H1 (cell line): ENCODE results near the gene ZDHHC11B. TPM values are rescaled to one million over a fixed set of nuclear protein-coding genes. Genes with fewer than 3 reads are reported as not detected.
"Not testable (repeated sequence)": the region's sequence is repeated elsewhere in the genome, so short reads cannot be mapped to it uniquely, and the experiment has no call there.

Experiments
- CTCF ChIA-PET: fragments of 300-600 bp; sonication (Branson Sonifier 250); formaldehyde crosslinking; loops from one replicate; lab custom pipeline; 2021; ENCODE audit not compliant: partially characterized antibody; lab: Charles Lee
- POLR2A ChIA-PET: fragments of 300-600 bp; sonication (Branson Sonifier 250); formaldehyde crosslinking; loops from one replicate; lab custom pipeline; 2021; ENCODE audit warnings: inconsistent platforms; ENCODE audit not compliant: partially characterized antibody; lab: Charles Lee
- DNase-seq, 2 experiments: peaks; one replicate each; pipeline versions ENCODE4 v3.0.0 to v3.0.0-alpha.2; 2010 to 2022; ENCODE audit warnings: low spot score in 2 of 2, low read depth in 1 of 2, mixed read lengths in 1 of 2
- FAIRE-seq: peaks from 2 replicates; lab custom pipeline; 2011; peaks lifted over from hg19 to GRCh38; lab: Jason Lieb, UNC
- H2AFZ ChIP-seq: 2 replicates; pipeline ENCODE4 v1.8.1; 2012; ENCODE audit warnings: low read length, inconsistent platforms
- H2AK5ac ChIP-seq: 2 replicates; pipeline ENCODE4 v1.6.1; 2013; ENCODE audit warnings: low read depth, low read length
- H2BK120ac ChIP-seq: replicated peaks from 2 replicates; pipeline ENCODE3; 2013; ENCODE audit warnings: low read depth, low read length, inconsistent platforms
- H2BK12ac ChIP-seq: 2 replicates; pipeline ENCODE4 v1.6.1; 2013; ENCODE audit warnings: low read depth, low read length
- H2BK15ac ChIP-seq: 2 replicates; pipeline ENCODE4 v1.6.1; 2013; ENCODE audit warnings: low read length
- H2BK20ac ChIP-seq: 2 replicates; pipeline ENCODE4 v1.6.1; 2013; ENCODE audit warnings: low read length
- H2BK5ac ChIP-seq: 2 replicates; pipeline ENCODE4 v1.6.1; 2013; ENCODE audit warnings: low read depth, low read length
- H3K14ac ChIP-seq: 2 replicates; pipeline ENCODE4 v1.6.1; 2013; ENCODE audit warnings: inconsistent platforms; ENCODE audit not compliant: insufficient read length
- H3K18ac ChIP-seq: 2 replicates; pipeline ENCODE4 v1.6.1; 2013; ENCODE audit warnings: low read length; ENCODE audit errors: extremely low read depth
- H3K23ac ChIP-seq: 2 replicates; pipeline ENCODE4 v1.6.1; 2013; ENCODE audit warnings: inconsistent platforms; ENCODE audit not compliant: insufficient read length
- H3K23me2 ChIP-seq: 2 replicates; pipeline ENCODE4 v1.6.1; 2013; ENCODE audit warnings: low read depth, low read length
- H3K27ac ChIP-seq: 2 replicates; pipeline ENCODE4 v1.6.1; 2011; ENCODE audit warnings: low read depth, low read length, inconsistent platforms
- H3K27me3 ChIP-seq, 4 experiments: replicated peaks in 1 of 4; 1 replicate in 1 of 4; 2 replicates in 3 of 4; pipeline versions ENCODE4 v1.6.1 to v1.8.1; 2011 to 2013; ENCODE audit warnings: low read length in 3 of 4, mild to moderate bottlenecking in 3 of 4, inconsistent platforms in 2 of 4, mixed read lengths in 2 of 4, moderate library complexity in 1 of 4; ENCODE audit not compliant: control insufficient read depth in 3 of 4, insufficient read depth in 3 of 4; ENCODE audit errors: extremely low read depth in 1 of 4
- H3K36me3 ChIP-seq, 4 experiments: 2 replicates each; pipeline versions ENCODE4 v1.6.1 to v1.8.1; 2011 to 2013; ENCODE audit warnings: mild to moderate bottlenecking in 4 of 4, low read length in 3 of 4, moderate library complexity in 2 of 4, control low read depth in 1 of 4, inconsistent platforms in 1 of 4; ENCODE audit not compliant: insufficient read depth in 4 of 4, control insufficient read depth in 2 of 4
- H3K4ac ChIP-seq: replicated peaks from 2 replicates; pipeline ENCODE3; 2013; ENCODE audit warnings: low read length, low read depth, mixed read lengths, inconsistent platforms; ENCODE audit not compliant: insufficient read length
- H3K4me1 ChIP-seq, 4 experiments: replicated peaks in 1 of 4; 1 replicate in 1 of 4; 2 replicates in 3 of 4; pipeline versions ENCODE4 v1.6.1 to v1.8.1; 2011 to 2013; ENCODE audit warnings: low read length in 3 of 4, inconsistent platforms in 2 of 4, mixed read lengths in 1 of 4; ENCODE audit not compliant: insufficient read depth in 4 of 4, control insufficient read depth in 3 of 4
- H3K4me2 ChIP-seq, 2 experiments: 2 replicates each; pipeline versions ENCODE4 v1.6.1 to v1.8.1; 2011 to 2013; ENCODE audit warnings: low read depth in 2 of 2, low read length in 2 of 2, control low read depth in 1 of 2, inconsistent platforms in 1 of 2, mild to moderate bottlenecking in 1 of 2; ENCODE audit not compliant: insufficient read depth in 1 of 2
- H3K4me3 ChIP-seq, 4 experiments: fragments of 200-600, 300-600 bp in 1 of 4; sonication (generic), shearing (Covaris generic), sonication (Bioruptor Twin) in 1 of 4; 2 replicates each; pipeline versions ENCODE4 v1.5.1 to v1.8.1; 2011 to 2016; ENCODE audit warnings: low read length in 4 of 4, low read depth in 3 of 4, control low read depth in 2 of 4, inconsistent platforms in 2 of 4, mild to moderate bottlenecking in 2 of 4, mixed read lengths in 1 of 4, moderate library complexity in 1 of 4; ENCODE audit not compliant: insufficient read depth in 2 of 4; ENCODE audit errors: extremely low read depth in 1 of 4
- H3K56ac ChIP-seq: replicated peaks from 2 replicates; pipeline ENCODE3; 2013; ENCODE audit warnings: low read depth, mild to moderate bottlenecking, mixed read lengths, low read length, inconsistent platforms; ENCODE audit not compliant: insufficient read length
- H3K79me1 ChIP-seq: 2 replicates; pipeline ENCODE4 v1.6.1; 2013; ENCODE audit warnings: low read depth, low read length, control low read depth
- H3K79me2 ChIP-seq, 2 experiments: 2 replicates each; pipeline versions ENCODE4 v1.6.1 to v1.8.1; 2012 to 2013; ENCODE audit warnings: low read length in 2 of 2, mild to moderate bottlenecking in 2 of 2, inconsistent platforms in 1 of 2; ENCODE audit not compliant: insufficient read depth in 2 of 2, control insufficient read depth in 1 of 2
- H3K9ac ChIP-seq, 4 experiments: replicated peaks in 1 of 4; 1 replicate in 1 of 4; 2 replicates in 3 of 4; pipeline versions ENCODE4 v1.6.1 to v1.8.1; 2011 to 2013; ENCODE audit warnings: low read depth in 3 of 4, low read length in 3 of 4, control low read depth in 2 of 4, mild to moderate bottlenecking in 2 of 4, moderate library complexity in 2 of 4, inconsistent platforms in 1 of 4; ENCODE audit errors: extremely low read depth in 1 of 4
- H3K9me3 ChIP-seq, 2 experiments: 2 replicates each; pipeline versions ENCODE4 v1.6.1 to v1.8.1; 2012 to 2013; ENCODE audit warnings: mild to moderate bottlenecking in 2 of 2, moderate library complexity in 2 of 2, control low read depth in 1 of 2, inconsistent platforms in 1 of 2, low read depth in 1 of 2, low read length in 1 of 2, mixed read lengths in 1 of 2; ENCODE audit not compliant: insufficient read depth in 2 of 2
- H4K20me1 ChIP-seq, 2 experiments: replicated peaks in 1 of 2; 2 replicates each; pipeline versions ENCODE3 to v1.8.1; 2011 to 2013; ENCODE audit warnings: inconsistent platforms in 2 of 2, low read length in 2 of 2, mild to moderate bottlenecking in 1 of 2; ENCODE audit not compliant: insufficient read depth in 2 of 2, control insufficient read depth in 1 of 2
- H4K5ac ChIP-seq: 2 replicates; pipeline ENCODE4 v1.6.1; 2013; ENCODE audit warnings: low read length, low read depth, mixed read lengths, inconsistent platforms; ENCODE audit not compliant: insufficient read length
- H4K8ac ChIP-seq: 2 replicates; pipeline ENCODE4 v1.8.0; 2013; ENCODE audit warnings: mild to moderate bottlenecking, moderate library complexity, low read length, inconsistent platforms; ENCODE audit not compliant: insufficient read depth; ENCODE audit errors: extremely low read depth
- H4K91ac ChIP-seq: replicated peaks from 2 replicates; pipeline ENCODE3; 2013; ENCODE audit warnings: low read length, mixed read lengths, inconsistent platforms; ENCODE audit not compliant: insufficient read length
- WGBS, 2 experiments: shearing (Covaris generic) in 1 of 2; methylation state at CpG; one replicate each; pipeline versions ENCODE4 v1.1.6 to v1.1.7; 2013 to 2015; ENCODE audit warnings: low lambda C conversion rate in 2 of 2, mixed read lengths in 2 of 2, inconsistent platforms in 1 of 2, low coverage in 1 of 2, missing lambda C conversion rate in 1 of 2; ENCODE audit not compliant: insufficient replicate concordance in 2 of 2, insufficient coverage in 1 of 2, insufficient read length in 1 of 2; ENCODE audit errors: extremely low coverage in 1 of 2, missing lambda C conversion rate in 1 of 2; 5-methylcytosine and 5-hydroxymethylcytosine counted together
- polyA plus RNA-seq, 7 experiments: library from polyadenylated mRNA; depleted of rRNA in 3 of 7; stranded (reverse) in 5 of 7; unstranded in 2 of 7; fragments of >200 nt in 5 of 7; fragments of 200-250 nt in 2 of 7; gene quantifications; 1 replicate in 5 of 7; 2 replicates in 1 of 7; 4 replicates in 1 of 7; pipeline versions ENCODE4 v1.2.1 to v1.2.3, GENCODE V29; 2011 to 2013; ENCODE audit warnings: missing spikeins in 2 of 7, mixed read lengths in 2 of 7
- total RNA-seq: library from RNA; stranded (reverse); fragmentation: NEBNext Ultra II Directional; extraction: Animal tissue kit (Norgen Biotek cat#: 25700); gene quantifications from 2 replicates; pipeline ENCODE4 v1.2.1, GENCODE V29; 2021

The ZDHHC11B gene
- total and polyA plus RNA-seq, 2 of the 8 experiments (the other 6 are each of a cell fraction or from before 2014, with no cell fraction given): 0.29 to 2.5 TPM

DNA sequence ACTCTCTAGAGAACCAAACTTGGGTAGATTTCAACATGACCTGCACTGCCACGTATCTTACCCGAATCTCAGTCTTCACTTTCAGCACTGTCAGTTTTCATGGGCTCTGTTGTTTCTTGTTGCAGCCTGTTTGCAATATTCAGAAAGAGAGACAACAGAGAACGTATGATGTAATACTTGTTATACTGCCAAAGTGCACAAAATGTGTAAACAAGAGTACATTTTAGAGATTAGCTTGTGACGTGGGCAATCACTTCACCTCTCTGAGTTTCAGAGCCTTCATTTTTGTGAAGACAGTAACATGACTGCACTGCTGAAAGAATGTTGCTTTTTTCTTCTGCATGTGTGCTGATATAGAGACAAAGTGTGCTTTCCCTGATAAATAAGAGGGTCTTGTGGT, 67.8 kb downstream of the ZDHHC11B start:
- CTCF ChIA-PET, H2BK120ac ChIP-seq, H2AFZ ChIP-seq, H4K20me1 ChIP-seq, POLR2A ChIA-PET, H3K27ac ChIP-seq, H3K4ac ChIP-seq, H3K23me2 ChIP-seq, FAIRE-seq, H3K23ac ChIP-seq, H3K4me1 ChIP-seq, H4K91ac ChIP-seq, H3K14ac ChIP-seq, H3K18ac ChIP-seq, H4K5ac ChIP-seq, H2BK20ac ChIP-seq, H3K56ac ChIP-seq, H3K4me3 ChIP-seq, H3K36me3 ChIP-seq, H3K4me2 ChIP-seq, H3K79me1 ChIP-seq, H3K27me3 ChIP-seq, DNase-seq, H2BK15ac ChIP-seq, H2AK5ac ChIP-seq, H3K9me3 ChIP-seq, H2BK5ac ChIP-seq, H3K79me2 ChIP-seq, H2BK12ac ChIP-seq, H4K8ac ChIP-seq, H3K9ac ChIP-seq: not testable (repeated sequence)
- WGBS, 2 experiments: 90% methylated on average over 4 of the region's 4 CpGs; no CpG with 5 or more reads in 1 of the 2 experiments

DNA sequence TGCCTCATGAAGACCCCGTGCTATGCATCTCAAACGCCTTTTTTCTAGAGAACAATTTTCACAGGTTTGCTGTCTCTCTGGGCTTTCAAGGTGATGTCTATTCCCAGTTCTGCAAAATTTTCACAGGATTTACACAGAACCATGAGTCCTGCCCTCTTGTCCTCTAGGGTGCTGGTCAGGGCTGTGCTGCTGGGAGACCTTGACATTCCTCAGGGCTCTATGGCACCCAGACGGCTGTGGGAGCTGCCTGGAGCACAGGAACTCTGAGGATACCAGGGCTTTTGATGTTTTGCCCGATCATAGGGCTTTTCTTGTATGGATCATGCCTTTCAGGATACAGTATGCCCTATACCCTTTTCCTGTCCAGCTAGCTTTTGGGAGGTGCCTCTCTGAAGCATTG, 68.9 kb downstream of the ZDHHC11B start:
- H3K23ac ChIP-seq, H3K27me3 ChIP-seq, H4K5ac ChIP-seq, H4K8ac ChIP-seq, FAIRE-seq, CTCF ChIA-PET, H4K91ac ChIP-seq, H2BK15ac ChIP-seq, H2BK5ac ChIP-seq, H4K20me1 ChIP-seq, H3K79me2 ChIP-seq, POLR2A ChIA-PET, H3K56ac ChIP-seq, H3K9ac ChIP-seq, H3K9me3 ChIP-seq, H2BK120ac ChIP-seq, H2AK5ac ChIP-seq, H2BK12ac ChIP-seq, H2BK20ac ChIP-seq, H3K4ac ChIP-seq, H3K27ac ChIP-seq, H3K79me1 ChIP-seq, DNase-seq, H3K23me2 ChIP-seq, H3K4me3 ChIP-seq, H3K4me2 ChIP-seq, H3K14ac ChIP-seq, H2AFZ ChIP-seq, H3K4me1 ChIP-seq, H3K18ac ChIP-seq, H3K36me3 ChIP-seq: not testable (repeated sequence)
- WGBS, 2 experiments: 91% methylated on average over 4 of the region's 4 CpGs; no CpG with 5 or more reads in 1 of the 2 experiments
